ELF-1 (cell line): Measurements from ENCODE around the gene BSPH1.
"Not testable (repeated sequence)": the region's sequence is repeated elsewhere in the genome, so short reads cannot be mapped to it uniquely, and the experiment has no call there.

Source experiments
- DNase-seq: peaks from one replicate; pipeline ENCODE4 v3.0.0-alpha.2; 2016; ENCODE audit warnings: low read depth, low spot score

BSPH1 gene, protein sequence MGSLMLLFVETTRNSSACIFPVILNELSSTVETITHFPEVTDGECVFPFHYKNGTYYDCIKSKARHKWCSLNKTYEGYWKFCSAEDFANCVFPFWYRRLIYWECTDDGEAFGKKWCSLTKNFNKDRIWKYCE

DNA sequence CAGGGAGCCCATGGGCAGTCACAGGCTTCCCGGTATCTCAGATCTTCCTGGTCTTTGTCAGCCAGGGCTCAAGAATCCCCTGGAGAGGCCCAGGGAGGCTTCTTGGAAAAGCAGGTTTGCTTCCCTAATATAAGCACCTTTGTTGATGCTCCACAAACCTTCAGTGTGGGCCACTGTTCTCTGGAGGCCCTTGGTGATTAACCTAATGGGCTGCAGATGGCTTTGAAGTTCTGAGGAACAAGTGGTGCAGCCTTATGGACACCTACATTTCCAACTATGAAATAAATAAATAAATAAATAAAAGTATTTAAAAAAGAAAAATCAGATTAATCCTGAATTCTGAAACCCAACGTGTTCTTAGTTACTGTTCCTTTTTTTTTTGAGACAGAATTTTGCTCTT is at the start of gene BSPH1:
Gene BSPH1, minus strand, starts transcription at position 101 of the 400 bp plus-strand sequence. Its CDS starts 89 bp downstream, at position 12.
- DNase-seq: no peak

DNA sequence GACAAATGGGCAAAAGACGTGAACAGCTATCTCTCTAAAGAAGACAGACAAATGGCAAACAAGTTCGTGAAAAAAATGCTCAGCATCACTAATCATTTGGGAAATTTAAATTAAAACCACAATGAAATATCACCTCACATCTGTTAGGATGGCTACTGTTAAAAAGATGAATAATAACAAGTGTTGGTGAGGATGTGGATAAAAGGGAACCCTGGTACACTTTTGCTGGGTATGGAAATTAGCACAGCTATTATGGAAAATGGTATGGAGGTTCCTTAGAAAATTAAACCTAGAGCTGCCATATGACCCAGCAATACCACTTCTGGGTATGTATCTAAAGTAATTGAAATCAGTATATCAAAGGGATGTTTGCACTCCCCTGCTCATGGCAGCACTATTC is 44.8 kb upstream of the BSPH1 start:
- no peak for DNase-seq

DNA sequence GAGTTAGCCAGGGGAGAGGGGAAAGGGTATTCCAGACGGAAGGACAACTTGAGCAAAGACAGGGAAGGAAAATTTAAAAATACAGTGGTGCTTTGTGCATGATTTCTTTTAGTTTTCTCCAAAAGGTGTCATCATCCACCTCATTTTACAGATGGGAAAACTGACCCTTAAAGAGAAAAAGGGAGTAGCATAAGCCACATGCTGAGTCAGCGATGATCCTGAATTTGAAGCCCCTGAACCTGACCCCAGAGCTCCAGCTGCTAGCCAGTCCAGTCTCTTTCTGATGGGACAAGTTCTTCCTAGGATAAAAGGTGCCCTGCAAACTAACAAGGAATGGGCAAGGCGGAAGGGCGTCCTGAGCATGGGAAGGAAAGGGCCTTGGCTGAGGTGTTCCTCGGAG is 41.6 kb upstream of the BSPH1 start:
- DNase-seq: no peak

DNA sequence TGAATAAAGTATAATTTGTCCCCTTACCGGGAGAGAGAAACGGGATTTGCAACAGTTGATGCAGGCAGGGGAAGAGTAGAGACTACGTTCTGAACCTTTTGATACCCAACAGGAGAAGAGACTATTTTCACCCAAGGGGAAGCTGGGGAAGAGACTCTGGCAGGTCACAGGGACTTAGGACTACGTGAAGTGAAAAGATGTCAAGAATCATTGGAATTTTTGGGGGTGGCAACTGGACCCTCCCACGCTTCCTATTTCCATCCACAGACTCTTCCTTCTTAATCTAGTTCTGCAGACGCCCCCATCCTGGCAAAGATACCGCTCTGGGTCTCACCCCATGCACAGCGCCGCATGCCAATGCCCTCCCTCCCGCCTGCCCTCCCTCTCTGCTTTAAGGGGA is 38.1 kb upstream of the BSPH1 start:
- no peak for DNase-seq

DNA sequence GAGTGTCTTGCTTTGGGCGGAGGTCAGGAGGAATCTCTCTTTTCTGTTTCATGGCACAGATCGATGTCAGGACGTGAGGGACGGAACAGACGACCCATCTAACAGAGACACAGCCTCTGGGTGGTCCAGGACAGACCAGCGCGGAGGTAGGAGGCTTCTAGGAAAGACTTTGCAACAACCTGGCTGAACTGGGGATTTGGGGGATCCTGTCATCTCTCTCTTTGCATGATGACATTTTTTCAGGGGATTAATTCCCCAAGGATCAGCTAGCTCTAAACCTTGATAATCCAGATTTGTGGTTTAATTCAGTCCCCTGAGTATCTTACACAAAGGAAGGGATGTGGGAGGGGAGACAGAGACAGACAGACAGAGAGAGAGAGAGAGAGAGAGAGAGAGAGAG is 37.5 kb upstream of the BSPH1 start:
- no peak for DNase-seq

DNA sequence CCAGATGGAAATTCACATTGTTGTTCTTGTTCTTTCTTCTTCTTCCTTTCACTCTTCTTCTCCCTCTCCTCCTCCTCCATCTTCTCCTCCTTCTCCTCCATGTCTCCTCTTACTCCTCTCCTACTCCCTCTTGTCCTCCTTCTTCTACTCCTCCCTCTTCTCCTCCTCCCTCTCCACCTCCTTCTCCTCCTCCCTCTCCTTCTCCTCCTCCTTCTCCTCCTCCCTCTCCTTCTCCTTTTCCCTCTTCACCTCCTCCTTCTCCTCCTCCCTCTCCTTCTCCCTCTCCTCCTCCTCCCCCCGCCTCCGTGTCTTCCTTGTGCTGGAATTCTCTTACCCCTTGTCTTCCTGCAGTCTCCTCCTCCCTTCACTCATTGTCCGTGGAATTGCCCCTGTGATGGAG is 33.5 kb upstream of the BSPH1 start:
- DNase-seq: no peak

DNA sequence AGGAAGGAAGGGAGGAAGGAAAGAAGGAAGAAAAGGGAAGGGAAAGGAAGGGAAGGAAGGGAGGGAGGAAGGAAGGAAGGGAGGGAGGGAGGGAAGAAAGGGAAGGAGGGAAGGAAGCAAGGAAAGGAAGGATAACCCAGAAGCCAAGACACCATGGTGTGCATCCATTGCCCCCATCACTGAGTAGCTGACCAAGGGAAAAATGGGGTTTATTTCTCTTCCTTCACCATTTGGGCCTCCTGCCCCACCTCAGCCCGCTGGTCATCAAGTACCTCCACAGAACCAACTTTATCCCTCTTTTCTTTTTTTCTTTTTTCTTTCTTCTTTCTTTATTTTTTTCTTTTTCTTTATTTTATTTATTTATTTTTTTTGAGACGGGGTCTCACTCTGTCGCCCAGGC is 31.5 kb upstream of the BSPH1 start:
- no peak for DNase-seq

DNA sequence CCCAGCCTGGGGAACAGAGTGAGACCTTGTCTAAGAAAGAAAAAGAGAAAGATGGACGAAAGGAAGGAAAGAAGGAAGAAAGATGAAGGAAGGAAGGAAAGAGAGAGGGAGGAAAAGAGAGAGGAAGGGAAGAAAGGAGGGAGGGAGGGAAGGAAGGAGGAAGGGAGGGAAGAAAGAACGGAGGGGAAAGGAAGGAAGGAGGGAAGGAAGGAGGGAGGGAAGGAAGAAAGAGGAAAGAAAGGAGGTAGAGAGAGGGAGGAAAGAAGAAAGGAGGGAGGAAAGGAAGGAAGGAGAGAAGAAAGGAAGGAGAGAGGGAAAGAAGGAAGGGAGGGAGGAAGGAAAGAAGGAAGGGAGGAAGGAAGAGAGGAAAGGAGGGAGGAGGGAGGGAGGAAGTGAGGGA is 31.0 kb upstream of the BSPH1 start:
- no peak for DNase-seq

DNA sequence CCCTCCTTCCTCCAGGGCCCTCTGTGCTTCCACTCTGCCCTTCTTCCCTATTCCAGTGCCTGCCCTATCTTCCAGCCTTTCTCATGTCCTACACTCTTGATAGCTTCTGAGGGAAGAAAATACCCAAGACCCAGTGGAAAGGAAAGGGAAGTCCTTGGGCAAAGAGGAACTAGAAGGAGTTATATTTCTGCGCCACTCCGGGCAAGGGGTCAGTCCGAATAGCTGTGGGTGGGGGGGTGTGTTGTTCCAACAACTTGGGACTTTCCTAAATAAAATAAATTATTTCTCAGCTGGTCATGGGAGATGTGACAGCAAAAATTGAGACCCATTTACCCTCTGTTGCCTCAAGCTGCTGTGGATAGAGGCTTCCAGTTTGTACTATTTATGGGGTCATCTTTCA is 28.7 kb upstream of the BSPH1 start:
- no peak for DNase-seq

DNA sequence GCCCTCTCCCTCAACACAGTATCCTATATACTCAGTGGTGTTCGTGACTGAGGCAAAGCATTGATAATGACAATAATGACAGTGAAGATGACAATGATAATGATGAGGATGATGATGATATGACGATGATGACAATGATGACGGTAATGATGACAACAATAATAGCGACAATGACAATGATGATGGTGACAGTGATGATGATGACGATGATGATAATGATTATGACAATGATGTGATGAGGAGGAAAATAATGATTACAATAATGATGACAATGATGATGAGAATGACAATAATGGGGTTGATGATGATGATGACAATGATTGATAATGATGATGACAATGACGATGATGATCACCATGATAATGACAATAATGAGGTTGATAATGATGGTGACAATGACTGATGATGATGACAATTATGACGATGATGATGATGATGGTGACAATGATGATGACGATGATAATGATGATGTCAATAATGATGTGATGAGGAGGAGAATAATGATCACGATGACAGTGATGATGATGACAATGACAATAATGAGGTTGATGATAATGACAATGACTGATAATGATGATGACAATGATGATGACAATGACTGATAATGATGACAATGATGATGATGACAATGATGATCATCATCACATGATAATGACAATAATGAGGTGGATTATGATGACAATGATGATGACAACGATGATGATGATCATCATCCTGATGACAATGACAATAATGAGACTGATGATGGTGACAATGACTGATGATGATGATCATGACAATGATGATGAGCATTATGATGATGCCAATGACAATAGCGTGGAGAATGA is 19.2 kb upstream of the BSPH1 start:
- no peak for DNase-seq

DNA sequence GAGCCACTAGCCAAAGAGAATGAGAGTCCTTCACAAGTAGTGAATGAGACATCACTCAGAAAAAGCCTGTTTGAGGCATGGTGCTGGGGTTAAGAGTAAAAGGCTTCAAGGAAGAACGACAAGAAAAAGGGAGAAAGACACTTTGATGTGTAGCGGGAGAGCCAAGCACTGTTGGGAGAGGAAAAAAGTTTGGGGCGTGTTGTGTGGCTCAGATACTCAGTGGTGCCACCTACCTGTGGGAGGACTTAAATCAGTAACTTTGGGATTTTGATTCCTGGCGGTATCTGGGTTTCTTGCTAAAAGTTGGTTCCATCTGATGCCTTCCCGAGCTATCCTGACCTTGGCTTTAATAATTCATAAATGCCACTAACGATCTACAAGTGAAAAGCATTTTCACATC is 14.8 kb upstream of the BSPH1 start:
- no peak for DNase-seq

DNA sequence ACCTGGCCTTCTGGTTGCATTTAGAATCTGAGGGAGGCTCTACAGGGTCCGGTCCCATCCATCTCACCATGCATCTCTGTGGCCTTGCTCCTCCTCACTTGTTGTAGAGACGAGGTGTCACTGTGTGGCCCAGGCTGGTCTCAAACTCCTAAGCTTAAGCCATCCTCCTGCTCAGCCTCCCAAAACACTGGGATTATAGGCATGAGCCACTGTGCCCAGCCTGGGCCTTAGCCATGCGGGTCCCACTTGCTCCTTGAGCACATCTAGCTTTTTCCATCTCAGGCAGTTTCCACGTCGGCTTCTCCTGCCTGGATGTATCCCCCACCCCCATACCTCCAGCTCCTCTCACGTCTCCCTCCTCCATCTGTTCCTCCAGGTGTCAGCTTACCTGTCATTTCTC is 12.3 kb upstream of the BSPH1 start:
- no peak for DNase-seq

DNA sequence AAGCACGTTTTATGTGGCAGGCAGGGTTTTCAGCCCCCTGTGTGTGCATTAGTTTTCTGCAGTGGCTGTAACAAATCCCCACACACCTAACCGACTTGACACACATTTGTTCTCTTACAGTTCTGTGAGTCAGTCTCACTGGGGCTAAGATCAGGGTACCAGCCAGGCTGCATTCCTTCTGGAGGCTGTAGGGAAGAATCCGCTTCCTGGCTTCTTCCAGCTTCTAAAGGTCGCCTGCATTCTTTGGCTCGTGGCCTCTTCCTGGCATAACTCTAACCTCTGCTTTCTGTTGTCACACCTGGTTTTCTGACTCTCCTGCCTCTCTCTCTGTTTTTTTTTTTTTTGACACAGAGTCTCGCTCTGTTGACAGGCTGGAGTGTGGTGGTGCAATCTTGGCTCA is 8.9 kb upstream of the BSPH1 start:
- no peak for DNase-seq

DNA sequence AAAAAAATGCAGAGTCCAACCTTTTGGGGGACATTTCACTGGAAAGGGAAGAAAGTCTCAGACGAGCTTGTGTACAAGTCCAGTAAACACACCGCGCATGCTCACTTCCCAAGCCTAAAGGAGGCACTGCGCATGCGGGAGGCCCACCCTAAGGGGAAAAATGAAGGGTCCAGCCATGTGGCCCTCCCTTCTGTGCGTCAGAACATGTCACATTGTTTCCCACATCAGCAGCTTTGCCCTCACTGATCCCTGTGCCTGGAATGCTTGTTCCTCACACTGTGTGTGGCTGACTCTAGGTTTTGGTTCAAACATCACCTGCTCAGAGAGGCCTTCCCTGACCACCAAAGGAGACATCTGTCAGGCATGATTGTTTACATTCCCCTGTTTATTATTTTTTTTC is 6.8 kb upstream of the BSPH1 start:
- DNase-seq: no peak

DNA sequence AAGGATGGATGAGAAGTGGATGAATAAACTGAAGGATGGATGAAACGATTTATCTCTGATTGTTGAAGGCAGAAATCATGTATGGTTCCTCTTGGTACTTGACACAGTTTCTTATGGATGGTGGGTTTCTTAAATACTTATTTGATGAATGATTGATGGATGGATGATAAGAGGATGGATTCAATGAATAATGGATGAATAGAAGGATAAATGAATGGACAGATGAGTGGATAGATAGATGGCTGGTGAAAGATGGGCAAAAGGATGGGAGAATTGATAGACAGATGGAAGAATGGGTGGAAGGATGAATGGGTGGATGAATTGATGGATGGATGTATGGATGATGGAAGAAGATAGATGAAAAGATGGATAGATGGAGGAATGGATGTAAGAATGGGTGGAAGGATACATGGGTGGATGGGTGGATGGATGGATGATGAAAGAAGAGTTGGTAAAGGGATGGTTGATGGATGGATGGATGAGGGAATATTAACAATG is 4.3 kb upstream of the BSPH1 start:
- DNase-seq: no peak

DNA sequence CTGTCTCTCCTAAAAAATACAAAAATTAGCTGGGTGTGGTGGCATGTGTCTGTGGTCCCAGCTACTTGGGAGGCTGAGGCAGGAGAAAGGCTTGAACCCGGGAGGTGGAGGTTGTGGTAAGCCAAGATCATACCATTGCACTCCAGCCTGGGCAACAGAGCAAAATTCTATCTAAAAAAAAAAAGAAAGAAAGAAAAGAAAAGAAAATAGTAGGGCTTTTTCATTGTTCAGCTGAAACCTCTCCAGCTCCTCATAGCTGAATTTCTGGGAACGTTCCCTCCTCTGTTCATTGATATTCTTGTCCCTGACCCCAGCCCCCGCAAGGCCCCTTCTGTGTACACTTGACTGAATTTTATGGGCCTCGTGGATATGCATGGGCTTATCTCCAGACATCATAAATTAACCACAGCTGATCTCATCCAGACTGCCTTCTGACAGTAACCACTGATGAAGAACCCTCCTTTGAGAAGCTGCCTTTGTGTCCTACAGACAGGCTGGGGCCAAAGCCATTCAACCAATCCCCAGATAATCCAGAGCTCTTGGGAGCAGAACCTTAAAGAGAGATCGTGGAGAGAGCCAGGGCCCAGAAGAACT is 2.3 kb upstream of the BSPH1 start, which contains the start of gene ELSPBP1:
Gene ELSPBP1, plus strand, starts transcription at position 424 of the 594 bp plus-strand sequence. CDS start 14,036 bp downstream, outside the sequence.
- DNase-seq: no peak

DNA sequence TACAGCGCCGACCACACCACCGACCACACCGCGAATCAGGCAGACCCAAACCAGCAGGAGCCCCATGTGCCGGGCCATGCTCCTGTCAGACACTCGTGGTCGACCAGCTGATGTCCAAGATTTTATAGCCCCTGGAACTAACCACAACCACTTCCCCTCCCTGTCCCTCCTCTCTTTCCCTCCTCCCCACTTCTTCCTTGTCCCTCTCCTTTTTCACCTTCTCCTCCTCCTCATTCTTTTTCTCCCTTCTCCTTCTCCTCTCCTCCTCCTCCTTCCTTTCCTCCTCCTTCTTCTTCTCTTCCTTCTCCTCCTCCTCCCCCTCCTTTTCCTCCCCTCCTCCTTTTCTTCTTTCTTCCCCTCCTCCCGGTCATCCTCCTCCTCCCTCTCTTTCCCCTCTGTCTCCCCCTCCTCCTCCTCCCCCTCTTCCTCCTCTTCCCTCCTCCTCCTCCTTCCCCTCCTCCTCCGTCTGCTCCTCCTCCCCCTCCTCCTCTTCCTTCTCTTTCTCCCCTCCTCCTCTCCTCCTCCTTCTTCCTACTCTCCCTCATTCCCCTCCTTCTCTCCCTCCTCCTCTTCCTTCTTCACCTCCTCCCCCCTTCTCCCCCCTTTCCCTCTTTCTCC is 670 bp downstream of the BSPH1 start:
- no peak for DNase-seq

DNA sequence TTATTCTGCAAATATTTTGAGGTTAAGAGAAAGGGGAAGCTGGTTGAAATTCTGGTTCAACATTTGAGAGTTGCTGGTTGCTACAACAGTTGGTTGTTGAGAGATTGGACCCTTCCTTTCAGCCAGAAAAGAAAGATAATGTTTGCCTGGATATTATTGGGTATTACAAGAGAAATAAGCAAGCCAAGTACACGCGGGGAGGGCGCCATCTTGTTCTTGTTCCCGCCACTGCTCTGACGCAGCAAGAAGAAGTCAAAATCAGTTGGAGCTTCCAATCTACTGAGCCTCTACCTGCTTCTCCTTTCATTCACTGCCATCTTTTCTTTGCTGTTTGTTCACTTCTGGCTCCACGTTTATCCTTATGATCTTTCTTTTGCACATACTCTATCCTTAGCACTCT is 18.4 kb downstream of the BSPH1 start:
- no peak for DNase-seq

DNA sequence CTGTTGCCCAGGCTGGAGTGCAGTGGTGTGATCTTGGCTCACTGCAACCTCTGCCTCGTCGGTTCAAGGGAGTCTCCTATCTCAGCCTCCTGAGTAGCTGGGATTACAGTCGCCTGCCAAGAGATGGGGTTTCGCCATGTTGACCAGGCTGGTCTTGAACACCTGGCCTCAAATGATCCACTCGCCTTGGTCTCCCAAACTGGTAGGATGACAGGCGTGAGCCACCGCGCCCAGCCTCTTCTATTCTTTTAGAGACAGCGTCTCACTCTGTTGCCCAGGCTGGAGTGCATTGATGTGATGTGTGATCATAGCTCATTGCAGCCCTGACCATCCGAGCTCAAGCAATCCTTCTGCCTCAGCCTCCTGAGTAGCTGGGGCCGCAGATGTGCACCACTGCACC is 36.0 kb downstream of the BSPH1 start:
- not testable (repeated sequence) for DNase-seq

DNA sequence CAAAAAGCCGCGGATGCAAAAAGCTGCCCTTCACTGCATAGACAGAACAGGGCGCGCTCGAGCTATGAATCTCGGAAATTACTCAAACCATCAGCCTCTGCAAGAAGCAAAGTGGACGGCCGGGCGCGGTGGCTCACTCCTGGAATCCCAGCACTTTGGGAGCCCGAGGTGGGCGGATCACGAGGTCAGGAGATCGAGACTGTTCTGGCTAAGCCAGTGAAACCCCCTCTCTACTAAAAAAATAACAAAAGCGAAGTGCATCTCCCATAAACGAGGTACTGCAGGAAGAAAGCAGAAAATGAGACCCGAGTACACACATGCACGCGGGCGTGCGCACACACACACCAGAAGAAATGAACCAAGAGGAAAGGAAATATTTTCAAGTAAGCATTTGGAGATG is 39.8 kb downstream of the BSPH1 start:
- DNase-seq: not testable (repeated sequence)

DNA sequence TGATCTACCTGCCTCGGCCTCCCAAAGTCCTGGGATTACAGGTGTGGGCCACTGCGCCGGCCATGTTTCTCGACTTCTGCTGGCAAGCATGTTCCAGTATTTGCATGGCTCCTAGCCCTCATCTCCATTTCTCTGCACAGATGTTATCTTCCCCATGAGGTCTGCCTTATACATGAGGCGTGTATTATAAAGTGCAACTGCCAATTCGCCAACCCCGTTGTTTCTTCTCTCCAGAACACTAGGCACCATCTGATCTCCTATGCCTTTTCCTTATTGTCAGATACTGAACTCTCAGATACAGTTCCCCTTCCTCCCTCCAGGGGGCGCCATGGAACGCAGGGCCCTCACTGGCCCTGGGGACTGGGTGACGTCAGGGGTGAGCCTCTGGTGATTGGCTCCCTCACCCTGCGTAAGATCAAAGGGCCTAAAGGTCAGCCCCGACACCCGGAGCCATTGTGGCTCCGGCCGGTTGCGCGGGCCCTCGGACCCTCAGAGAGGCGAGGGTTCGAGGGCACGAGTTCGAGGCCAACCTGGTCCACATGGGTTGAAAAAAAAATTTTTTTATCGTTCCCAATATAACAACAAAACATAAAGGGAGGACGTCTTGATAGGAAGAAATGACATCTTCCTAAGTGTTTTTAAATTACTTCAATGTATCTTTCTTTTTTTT is 42.0 kb downstream of the BSPH1 start:
- DNase-seq: not testable (repeated sequence)

DNA sequence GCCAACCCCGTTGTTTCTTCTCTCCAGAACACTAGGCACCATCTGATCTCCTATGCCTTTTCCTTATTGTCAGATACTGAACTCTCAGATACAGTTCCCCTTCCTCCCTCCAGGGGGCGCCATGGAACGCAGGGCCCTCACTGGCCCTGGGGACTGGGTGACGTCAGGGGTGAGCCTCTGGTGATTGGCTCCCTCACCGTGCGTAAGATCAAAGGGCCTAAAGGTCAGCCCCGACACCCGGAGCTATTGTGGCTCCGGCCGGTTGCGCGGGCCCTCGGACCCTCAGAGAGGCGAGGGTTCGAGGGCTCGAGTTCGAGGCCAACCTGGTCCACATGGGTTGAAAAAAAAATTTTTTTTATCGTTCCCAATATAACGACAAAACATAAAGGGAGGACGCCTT is 63.4 kb downstream of the BSPH1 start:
- DNase-seq: not testable (repeated sequence)
